Kidney (tissue), 14 donors: ENCODE data around the gene RSRC1. TPM values are rescaled to one million over a fixed set of nuclear protein-coding genes. Genes with fewer than 3 reads are reported as not detected.
"Not testable (repeated sequence)": the region's sequence is repeated elsewhere in the genome, so short reads cannot be mapped to it uniquely, and the experiment has no call there.

Experiments
- DNase-seq, 5 donors: peaks; one replicate each; pipeline ENCODE4 v3.0.0-alpha.2; 2013 to 2020
- FAIRE-seq: peaks from 2 replicates; lab custom pipeline; 2012; peaks lifted over from hg19 to GRCh38; lab: Jason Lieb, UNC
- H3K27ac ChIP-seq, 2 donors: one replicate each; pipeline ENCODE4 v1.7.0; 2013; ENCODE audit warnings: low read depth in 2 of 2, low read length in 2 of 2, inconsistent platforms in 1 of 2
- H3K27me3 ChIP-seq: one replicate; pipeline ENCODE4 v1.7.1; 2013; ENCODE audit warnings: low read length, inconsistent platforms; ENCODE audit not compliant: control insufficient read depth, insufficient read depth
- H3K36me3 ChIP-seq, 3 donors: one replicate each; pipeline versions ENCODE4 v1.7.0 to v1.7.1; 2013; ENCODE audit warnings: low read length in 3 of 3, control low read depth in 1 of 3, inconsistent platforms in 1 of 3; ENCODE audit not compliant: insufficient read depth in 3 of 3, control insufficient read depth in 2 of 3
- H3K4me1 ChIP-seq, 3 donors: one replicate each; pipeline versions ENCODE4 v1.7.0 to v1.7.1; 2013; ENCODE audit warnings: low read length in 3 of 3, inconsistent platforms in 1 of 3, low read depth in 1 of 3; ENCODE audit not compliant: control insufficient read depth in 2 of 3, insufficient read depth in 2 of 3
- H3K4me3 ChIP-seq, 3 donors: one replicate each; pipeline versions ENCODE4 v1.7.0 to v1.8.1; 2013; ENCODE audit warnings: low read length in 3 of 3, control low read depth in 1 of 3, inconsistent platforms in 1 of 3
- H3K9ac ChIP-seq, 3 donors: one replicate each; pipeline versions ENCODE4 v1.7.0 to v1.7.1; 2013; ENCODE audit warnings: low read length in 3 of 3, control low read depth in 1 of 3, inconsistent platforms in 1 of 3
- H3K9me3 ChIP-seq, 3 donors: one replicate each; pipeline versions ENCODE4 v1.7.0 to v1.7.1; 2013; ENCODE audit warnings: low read length in 3 of 3, control low read depth in 1 of 3, inconsistent platforms in 1 of 3; ENCODE audit not compliant: control insufficient read depth in 2 of 3, insufficient read depth in 1 of 3
- intact Hi-C: fragments of 100-400 bp; cut with DNase I; formaldehyde crosslinking; loops from one replicate; pipeline ENCODE4 v1.11.1; 2022
- polyA plus RNA-seq: library from polyadenylated mRNA; stranded (reverse); fragments of 350-450 nt; fragmentation: Illumina TruSeq; extraction: RNeasy Lipid Tissue Mini Kit (QIAGEN cat#74804); gene quantifications from one replicate; pipeline ENCODE4 v1.2.3, GENCODE V29; 2014; ENCODE audit warnings: low read depth, low replicate concordance; ENCODE audit not compliant: insufficient read depth
- total RNA-seq: library from RNA; stranded (reverse); fragmentation: NEBNext Ultra II Directional; extraction: Animal tissue kit (Norgen Biotek cat#: 25700); gene quantifications from one replicate; pipeline ENCODE4 v1.2.1, GENCODE V29; 2021
- TF ChIP-seq, protein P1 (sequence below): IDR thresholded peaks from 3 replicates; pipeline ENCODE4 v1.5.1; 2012; ENCODE audit warnings: mild to moderate bottlenecking, moderate library complexity, borderline replicate concordance; ENCODE audit not compliant: insufficient read depth; ENCODE audit errors: extremely low read depth
- donor health status: control.
- donor health status: control.
- donor health status: control.
- donor health status: control.
- donor health status: control.
- donor health status: DM: yes; HTN: yes; CAD: no.
- donor health status: Normal renal cell carcinoma (clear cell type).

RSRC1 gene
- total and polyA plus RNA-seq, 2 donors from 2014 or later = 14.3 to 33.8 TPM

DNA sequence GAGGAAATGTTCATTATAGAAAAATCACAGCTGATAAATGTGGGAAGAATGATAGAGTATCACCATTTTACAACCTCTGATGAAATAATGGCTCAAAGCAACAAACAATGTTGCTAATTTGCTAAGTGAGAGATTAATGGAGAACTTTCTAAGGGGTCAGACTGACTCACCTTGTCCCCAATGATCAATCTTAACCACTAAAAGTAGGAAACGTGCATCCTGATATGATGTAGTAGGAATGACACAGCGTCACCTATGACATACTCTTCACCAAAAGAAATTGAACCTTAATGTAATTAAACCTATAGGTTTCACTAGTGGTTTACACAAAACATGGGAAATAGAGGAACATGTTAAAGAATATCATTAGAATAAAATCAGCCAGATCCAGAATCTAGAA lies 426.0 kb downstream of the RSRC1 start:
- DNase-seq = no peak
- no peaks in the 10 kb centered on the region for H3K27me3 ChIP-seq

DNA sequence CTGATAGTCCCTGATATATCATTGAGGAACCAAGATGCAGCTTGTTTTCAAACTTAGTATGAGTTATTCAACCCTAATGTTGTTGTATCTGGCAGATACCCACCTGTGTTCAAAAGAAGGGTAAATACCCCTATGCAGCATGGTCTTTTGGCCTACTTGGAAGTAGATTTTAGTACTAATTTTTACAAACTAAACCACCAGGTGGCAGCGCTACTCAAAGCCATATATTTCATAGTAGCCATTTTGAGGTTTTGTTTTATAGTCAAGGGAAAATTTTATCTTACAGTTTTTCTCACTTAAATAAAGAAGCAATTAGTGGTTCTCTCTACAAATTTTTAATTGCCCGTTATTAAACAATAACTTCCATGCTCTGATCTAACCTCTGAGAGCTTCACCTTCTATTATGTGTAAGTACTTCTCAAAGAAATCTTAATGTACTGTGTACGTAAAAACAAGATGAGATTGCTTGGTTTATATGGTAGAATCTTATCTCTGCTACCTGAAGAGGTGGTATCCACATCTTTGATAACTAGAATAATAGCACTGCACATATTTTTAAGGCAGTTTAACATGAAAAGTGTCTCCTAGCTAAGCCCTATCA lies 429.6 kb downstream of the RSRC1 start:
- Histone ChIP-seq H3K36me3 (no peaks in the 10 kb centered on the region), H3K4me1 (no peaks in the 10 kb centered on the region), H3K27me3 (no peaks in the 10 kb centered on the region), H3K4me3 (no peak overlapping the region), H3K9me3 (no peaks in the 10 kb centered on the region), H3K27ac (no peak overlapping the region), H3K9ac (no peak overlapping the region)
- intact Hi-C loops = no loop called here
- FAIRE-seq (no peak), DNase-seq (peak in 3 of 5 donors; percentile 13 to 64 (median 61))
- TF ChIP-seq, protein P1, sequence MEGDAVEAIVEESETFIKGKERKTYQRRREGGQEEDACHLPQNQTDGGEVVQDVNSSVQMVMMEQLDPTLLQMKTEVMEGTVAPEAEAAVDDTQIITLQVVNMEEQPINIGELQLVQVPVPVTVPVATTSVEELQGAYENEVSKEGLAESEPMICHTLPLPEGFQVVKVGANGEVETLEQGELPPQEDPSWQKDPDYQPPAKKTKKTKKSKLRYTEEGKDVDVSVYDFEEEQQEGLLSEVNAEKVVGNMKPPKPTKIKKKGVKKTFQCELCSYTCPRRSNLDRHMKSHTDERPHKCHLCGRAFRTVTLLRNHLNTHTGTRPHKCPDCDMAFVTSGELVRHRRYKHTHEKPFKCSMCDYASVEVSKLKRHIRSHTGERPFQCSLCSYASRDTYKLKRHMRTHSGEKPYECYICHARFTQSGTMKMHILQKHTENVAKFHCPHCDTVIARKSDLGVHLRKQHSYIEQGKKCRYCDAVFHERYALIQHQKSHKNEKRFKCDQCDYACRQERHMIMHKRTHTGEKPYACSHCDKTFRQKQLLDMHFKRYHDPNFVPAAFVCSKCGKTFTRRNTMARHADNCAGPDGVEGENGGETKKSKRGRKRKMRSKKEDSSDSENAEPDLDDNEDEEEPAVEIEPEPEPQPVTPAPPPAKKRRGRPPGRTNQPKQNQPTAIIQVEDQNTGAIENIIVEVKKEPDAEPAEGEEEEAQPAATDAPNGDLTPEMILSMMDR = peak; percentile 25

More for the DNA sequence above, 426.0 kb downstream of the RSRC1 start:
- Histone ChIP-seq H3K4me1 (no peaks in the 10 kb centered on the region), H3K4me3 (no peak overlapping the region), H3K9me3 (no peaks in the 10 kb centered on the region), H3K9ac (no peak overlapping the region), H3K27ac (no peak overlapping the region), H3K36me3 (no peaks in the 10 kb centered on the region)
- intact Hi-C loops = no loop called here
- FAIRE-seq = no peak
- TF ChIP-seq, protein P1 = no peak

DNA sequence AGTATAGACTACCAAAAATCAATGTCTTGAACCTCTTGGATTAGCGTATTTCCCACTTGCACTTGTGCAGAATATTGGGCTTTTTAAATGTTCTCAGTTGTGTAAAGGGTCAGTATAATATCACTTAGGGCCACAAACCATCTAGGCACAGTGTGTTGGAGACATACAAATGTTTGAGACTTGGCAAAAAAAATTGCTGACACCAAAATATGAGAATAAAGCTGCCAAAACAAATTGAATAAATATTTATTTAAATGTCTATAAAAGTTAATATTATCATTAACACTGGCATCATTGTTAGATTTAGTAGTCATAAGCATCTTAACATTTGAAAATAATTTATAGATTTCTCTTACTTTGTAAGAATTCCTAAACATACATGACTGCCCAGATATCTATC lies 430.2 kb downstream of the RSRC1 start:
- intact Hi-C loops = no loop called here
- no peaks in the 10 kb centered on the region for H3K36me3 ChIP-seq
- no peak overlapping the region for H3K4me3 ChIP-seq
- no peak overlapping the region for H3K27ac ChIP-seq
- H3K9me3 ChIP-seq = no peaks in the 10 kb centered on the region
- no peaks in the 10 kb centered on the region for H3K4me1 ChIP-seq
- no peaks in the 10 kb centered on the region for H3K27me3 ChIP-seq
- FAIRE-seq (no peak), DNase-seq (no peak)
- H3K9ac ChIP-seq = no peak overlapping the region
- TF ChIP-seq, protein P1 = no peak

DNA sequence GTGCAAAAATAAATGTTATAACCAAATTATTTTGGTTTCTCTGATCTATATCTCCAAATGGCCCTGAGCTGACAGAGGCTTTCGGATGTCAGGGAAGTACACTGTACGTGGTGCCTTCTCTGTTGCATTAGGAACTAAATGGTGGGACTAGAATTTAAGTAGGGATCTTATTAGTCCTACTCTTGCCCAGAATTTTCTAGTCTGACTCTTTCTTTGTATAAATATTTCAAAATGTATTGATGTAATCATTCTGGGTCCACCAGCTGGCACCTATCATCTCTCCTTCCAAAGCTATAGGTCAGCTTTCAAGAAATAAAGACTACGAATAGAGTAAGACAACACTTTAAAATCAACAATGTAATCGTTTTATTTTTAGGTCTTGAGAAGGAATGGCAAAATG lies 438.8 kb downstream of the RSRC1 start:
- FAIRE-seq (no peak), DNase-seq (peak in 1 of 5 donors; percentile 8)
- H3K36me3 ChIP-seq = no peaks in the 10 kb centered on the region
- H3K4me1 ChIP-seq = no peaks in the 10 kb centered on the region
- no peak overlapping the region for H3K4me3 ChIP-seq
- no peak overlapping the region for H3K9ac ChIP-seq
- H3K9me3 ChIP-seq = no peaks in the 10 kb centered on the region
- intact Hi-C loops = no loop called here
- TF ChIP-seq, protein P1 = no peak
- no peak overlapping the region for H3K27ac ChIP-seq
- no peaks in the 10 kb centered on the region for H3K27me3 ChIP-seq

DNA sequence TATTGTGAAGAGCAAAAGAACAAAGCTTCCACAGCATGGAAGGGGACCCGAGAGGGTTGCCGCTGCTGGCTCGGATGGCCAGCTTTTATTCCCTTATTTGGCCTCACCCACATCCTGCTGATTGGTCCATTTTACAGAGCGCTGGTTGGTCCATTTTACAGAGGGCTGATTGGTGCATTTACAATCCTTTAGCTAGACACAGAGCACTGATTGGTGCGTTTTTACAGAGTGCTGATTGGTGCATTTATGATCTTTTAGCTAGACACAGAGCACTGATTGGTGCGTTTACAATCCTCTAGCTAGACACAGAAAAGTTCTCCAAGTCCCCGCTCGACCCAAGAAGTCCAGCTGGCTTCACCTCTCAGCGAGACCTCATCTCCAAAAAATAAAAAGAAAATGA lies 440.0 kb downstream of the RSRC1 start:
- H3K36me3 ChIP-seq, H3K4me3 ChIP-seq, DNase-seq, H3K4me1 ChIP-seq, H3K27ac ChIP-seq, H3K9ac ChIP-seq, intact Hi-C loops, H3K27me3 ChIP-seq, FAIRE-seq, H3K9me3 ChIP-seq: not testable (repeated sequence)
